CD4-positive, alpha-beta T cell treated with Interleukin-10 for 1 hour (primary cell): ENCODE data around the gene TMEM150B.
A peak's percentile ranks its signal among the peaks of the same experiment; 100 is the strongest.
"Not testable (repeated sequence)": the region's sequence is repeated elsewhere in the genome, so short reads cannot be mapped to it uniquely, and the experiment has no call there.

Experiments used
- DNase-seq: peaks from one replicate; pipeline ENCODE4 v3.0.0-alpha.2; 2020

The TMEM150B gene

GRCh38 chr19:55336101-55336500 lies 11.0 kb upstream of the TMEM150B start:
- no peak for DNase-seq

DNA sequence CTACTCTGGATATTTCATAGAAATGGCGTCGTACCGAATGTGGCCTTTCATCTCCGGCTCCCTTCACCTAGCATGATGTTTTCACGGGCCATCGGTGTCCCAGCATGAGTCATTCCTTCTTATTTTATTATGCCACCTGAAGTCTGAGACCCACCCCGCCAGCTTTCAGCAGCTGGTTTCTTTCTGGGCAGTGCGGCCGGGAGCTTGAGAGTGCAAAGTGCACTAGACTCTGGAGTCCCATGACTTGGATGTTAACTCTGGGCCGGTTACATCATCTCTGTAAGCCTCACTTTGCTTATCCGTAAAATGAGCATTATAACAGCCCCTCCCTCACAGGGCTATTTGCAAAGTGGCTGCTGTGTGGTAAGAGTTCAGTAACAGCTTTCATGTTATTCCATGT lies 8.7 kb upstream of the TMEM150B start:
- no peak for DNase-seq

DNA sequence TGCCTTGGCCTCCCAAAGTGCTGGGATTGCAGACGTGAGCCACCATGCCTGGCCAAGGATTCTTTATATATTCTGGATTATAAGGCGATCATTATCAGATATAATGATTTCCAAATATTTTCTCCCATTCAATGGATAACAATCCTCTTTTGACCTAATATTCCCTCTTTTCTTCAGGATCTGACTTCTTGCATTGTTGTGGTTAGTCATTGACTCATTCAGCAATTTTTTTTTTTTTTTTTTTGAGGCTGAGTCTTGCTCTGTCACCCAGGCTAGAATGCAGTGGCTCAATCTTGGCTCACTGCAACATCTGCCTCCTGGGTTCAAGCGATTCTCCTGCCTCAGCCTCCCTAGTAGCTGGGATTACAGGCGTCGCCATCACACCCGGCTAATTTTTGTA lies 4.7 kb upstream of the TMEM150B start:
- not testable (repeated sequence) for DNase-seq

DNA sequence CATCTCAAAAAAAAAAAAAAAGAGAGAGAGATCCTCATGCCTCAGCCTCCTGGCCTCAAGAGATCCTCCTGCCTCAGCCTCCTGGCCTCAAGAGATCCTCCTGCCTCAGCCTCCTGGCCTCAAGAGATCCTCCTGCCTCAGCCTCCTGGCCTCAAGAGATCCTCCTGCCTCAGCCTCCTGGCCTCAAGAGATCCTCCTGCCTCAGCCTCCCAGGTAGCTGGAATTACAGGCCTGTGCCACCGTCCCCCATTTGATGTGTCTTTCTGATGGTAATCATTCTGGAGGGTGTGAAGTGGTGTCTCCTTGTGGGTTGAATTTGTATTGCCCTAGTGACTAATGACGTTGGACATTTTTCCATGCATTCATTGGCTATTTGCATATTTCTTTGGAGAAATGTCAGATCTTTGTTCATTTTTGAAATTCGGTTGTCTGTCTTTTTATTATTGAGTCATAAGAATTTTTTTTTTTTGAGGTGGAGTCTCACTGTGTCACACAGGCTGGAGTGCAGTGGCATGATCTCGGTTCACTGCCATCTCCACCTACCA lies 3.7 kb upstream of the TMEM150B start:
- DNase-seq, result peak; percentile 44

DNA sequence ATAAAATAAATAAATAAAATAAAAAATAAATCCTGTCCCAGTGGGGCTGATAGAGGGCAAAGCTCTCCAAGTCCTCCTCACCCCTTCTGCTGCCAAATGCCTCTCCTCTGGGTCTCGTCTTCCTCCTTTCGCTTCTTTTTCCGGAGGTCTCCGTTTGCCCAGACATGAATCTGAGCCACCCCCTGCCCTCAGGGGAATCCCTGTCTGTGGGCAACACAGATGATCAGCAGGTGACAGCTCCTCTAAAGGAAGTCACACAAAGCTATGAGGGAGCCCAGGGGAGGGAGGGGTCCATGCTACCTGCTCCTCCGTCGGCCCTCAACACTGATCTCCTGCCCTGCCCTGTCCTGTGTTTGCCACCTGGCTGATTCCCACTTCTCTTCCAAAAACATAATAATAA lies 479 bp downstream of the TMEM150B start:
- DNase-seq, result no peak

DNA sequence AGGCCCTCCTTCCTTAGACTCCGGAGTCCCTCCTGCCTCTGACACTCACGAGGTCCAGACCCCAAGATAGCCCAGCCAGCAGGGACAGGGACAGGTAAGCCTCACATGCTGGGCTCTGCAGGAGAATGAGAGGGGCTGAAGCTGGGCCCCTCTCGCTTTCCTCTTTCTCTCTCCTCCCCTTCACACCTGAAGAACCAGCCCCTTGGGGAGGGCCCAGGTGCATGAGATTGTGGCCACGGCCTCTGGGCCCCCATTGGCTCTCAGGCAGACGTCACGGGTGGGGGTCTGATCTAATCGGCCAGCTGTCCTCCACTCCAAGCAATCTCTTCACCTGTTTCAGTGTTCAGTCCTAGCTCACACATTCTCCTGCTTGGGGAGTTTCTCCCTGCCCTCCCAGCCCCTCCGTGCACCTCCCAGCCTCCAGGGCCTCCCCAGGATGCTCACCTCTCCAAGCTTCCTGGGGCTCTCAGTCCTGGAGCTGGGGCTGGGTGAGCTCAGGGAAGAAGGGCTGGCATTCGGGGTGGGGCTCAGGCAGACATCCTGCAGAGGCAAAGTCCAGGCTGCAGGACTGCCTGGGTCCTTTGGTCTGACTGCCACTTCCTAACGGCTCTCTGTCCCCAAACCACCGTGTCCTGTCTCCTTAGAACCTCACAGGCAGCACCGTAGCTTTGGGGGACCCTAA lies 2.8 kb downstream of the TMEM150B start:
- no peak for DNase-seq

DNA sequence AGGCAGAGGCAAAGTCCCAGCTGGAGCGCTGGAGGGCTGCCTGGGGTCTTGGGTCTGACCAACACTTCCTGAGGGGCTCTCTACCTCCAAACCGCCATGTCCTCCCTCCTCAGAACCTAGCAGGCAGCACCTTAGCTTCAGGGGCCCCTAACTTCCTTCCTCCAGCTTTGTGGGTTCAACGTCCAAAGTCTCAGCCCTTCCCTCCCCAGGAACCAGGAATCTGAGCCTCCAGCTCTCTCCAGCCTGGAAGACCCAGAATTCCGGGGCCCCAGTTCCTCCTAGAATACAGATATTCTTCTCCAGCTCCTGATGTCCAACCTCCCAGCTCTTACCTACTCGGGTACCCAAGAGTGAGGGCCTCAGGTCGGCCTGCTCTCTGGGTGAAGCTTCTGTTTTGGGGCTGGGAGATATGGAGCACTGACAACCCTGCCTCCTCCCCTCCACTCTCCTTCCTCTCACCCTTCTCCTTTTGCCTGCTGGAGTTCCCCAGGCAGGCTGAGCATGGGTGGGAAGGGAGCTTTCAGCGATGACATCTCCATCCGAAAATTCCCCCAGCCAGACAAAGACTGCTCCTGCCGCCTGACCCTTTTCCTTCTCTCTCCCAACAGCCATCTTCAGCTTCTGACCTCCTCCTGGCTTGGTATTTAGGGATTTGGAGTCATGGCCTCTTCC lies 3.5 kb downstream of the TMEM150B start:
- DNase-seq, result no peak

- DNase-seq, result no peak
These were observed 4.2 kb downstream of the TMEM150B start for GRCh38 chr19:55320844-55321419.

DNA sequence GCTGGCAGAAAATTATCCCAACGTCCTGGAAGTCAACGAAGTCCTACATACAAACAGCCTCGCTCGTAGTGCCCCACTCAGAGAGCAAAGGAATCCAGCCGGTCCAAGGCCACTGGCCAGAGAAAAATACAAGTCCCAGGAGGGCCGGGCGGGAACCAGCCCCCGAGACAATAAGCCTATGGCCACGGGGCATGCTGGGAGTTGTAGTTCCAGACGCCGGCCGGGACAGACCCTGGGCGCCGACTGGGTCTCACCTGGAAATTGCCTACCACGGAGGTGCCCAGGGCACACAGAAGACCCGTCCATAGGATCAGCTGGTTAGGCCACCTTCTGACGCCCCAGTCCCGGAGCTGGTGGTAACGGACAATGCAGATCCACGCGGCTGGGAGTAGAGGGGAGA lies 5.4 kb downstream of the TMEM150B start:
- no peak for DNase-seq

GRCh38 chr19:55316646-55317045 lies 8.5 kb downstream of the TMEM150B start:
- no peak for DNase-seq

GRCh38 chr19:55315956-55316525 lies 9.1 kb downstream of the TMEM150B start:
- no peak for DNase-seq

DNA sequence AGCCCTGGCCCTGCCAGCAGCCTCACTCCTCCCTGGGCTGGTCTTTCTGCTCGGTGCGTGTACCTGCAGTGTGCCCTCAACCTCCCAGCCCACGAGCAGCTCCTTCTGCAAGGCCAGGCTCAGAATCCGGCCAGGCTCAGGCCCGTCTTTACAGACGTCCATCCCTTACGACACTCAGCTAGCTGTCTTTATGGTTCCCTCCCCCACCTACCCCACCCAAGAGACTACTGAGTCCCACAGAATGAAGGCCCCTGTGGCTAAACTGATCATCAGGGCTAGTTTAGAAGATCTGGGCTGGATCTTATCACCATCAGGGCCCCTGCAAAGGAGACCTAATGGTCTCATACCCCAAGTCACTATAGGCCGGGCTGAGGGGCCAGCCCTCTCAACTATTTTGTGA lies 10.7 kb downstream of the TMEM150B start:
- no peak for DNase-seq

- DNase-seq, result no peak
These were observed 12.3 kb downstream of the TMEM150B start for GRCh38 chr19:55312621-55313512.

DNA sequence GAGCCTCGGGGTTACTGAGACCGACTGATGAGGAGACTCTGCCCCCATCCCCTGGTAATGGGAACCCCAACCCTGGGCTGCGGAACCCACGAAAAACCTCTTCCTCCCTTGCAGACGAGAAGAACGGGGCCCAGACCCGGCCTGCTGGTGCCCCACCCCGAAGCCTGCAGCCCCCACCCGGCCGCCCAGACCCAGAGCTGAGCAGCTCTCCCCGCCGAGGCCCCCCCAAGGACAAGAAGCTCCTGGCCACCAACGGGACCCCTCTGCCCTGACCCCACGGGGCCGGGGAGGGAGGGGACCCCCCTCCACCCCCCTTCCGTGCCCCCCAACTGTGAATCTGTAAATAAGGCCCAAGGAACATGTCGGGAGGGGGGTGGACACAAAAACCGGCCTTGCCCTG lies 13.3 kb downstream of the TMEM150B start:
- no peak for DNase-seq

- DNase-seq, result no peak
These were observed 13.7 kb downstream of the TMEM150B start for GRCh38 chr19:55311397-55311796.

DNA sequence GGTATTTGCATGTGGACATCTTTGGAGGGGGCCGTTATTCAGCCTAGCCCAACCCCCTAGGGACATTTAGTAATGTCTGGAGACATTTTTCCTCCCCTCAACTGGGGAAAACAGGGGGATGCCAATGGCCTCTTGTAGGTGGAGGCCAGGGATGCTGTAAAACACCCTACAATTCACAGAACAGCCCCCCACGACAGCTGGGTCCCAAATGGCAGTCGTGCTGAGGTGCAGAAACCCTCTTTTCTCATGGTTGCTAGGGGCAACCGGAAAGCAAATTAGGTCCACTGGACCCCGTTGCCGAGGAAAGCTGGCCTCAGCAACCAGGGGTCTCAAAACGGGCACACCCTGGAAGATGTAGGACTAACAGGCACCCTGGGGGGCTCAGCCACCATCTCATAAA lies 14.6 kb downstream of the TMEM150B start:
- no peak for DNase-seq

GRCh38 chr19:55309448-55309847 lies 15.7 kb downstream of the TMEM150B start:
- DNase-seq, result no peak

DNA sequence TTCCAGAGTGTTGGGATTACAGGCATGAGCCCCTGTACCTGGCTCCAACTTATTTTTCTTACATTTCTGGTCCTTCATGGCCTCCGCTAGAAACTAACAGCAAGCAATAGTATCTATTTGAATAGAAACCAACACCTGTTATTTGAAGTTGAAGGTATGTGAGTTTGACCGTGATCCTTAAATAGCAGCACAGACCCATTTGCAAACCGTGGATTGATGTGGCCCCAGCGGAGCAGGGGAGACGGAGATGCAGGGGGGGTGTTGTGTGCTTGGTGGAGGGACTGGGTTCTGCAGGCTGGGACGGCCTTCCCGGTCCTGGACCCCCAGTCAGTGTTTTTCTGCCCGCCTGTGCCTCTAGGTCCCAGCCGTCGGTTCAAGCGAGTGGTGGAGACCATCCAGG lies 16.9 kb downstream of the TMEM150B start:
- DNase-seq, result no peak

- no peak for DNase-seq
These were observed 18.4 kb downstream of the TMEM150B start for GRCh38 chr19:55306712-55307111.

- no peak for DNase-seq
These were observed 19.1 kb downstream of the TMEM150B start for GRCh38 chr19:55305983-55306562.

DNA sequence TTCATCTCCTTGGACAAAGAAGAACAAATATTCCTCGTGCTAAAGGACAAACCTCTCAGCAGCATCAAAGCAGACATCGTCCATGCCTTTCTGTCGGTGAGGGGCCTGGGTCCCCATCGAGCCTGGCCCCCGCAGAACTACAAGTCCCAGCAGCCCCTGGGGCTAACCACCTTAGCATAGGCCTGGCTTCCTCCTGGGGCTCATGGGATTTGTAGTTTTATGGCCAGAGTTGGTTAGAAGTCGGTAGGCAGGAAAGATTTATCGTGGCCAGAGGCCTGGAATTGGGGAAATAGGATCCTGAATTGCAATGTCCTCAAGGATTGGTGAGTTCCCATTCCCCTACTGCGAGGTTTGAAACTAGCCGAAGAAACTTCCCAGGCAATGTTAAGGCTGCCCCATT lies 19.6 kb downstream of the TMEM150B start:
- DNase-seq, result peak; percentile 67

GRCh38 chr19:55304980-55305379 lies 20.2 kb downstream of the TMEM150B start:
- no peak for DNase-seq
